ENCODE measurements around the gene SLC49A4.

Gene SLC49A4

GRCh38 chr3:122916580-122916979, 121.7 kb downstream of the SLC49A4 start:
- TF ChIP-seq GATA3 (IDR thresholded peaks at IDR 0.05; ENCODE audit: low read depth, low read length) (no peak), GATA2 (IDR thresholded peaks at IDR 0.05; ENCODE audit: low read depth, low read length) (no peak)

- TF ChIP-seq GATA3 (IDR thresholded peaks at IDR 0.05; ENCODE audit: low read depth, low read length), result no peak
- TF ChIP-seq GATA2 (IDR thresholded peaks at IDR 0.05; ENCODE audit: low read depth, low read length), result no peak
These were observed 122.5 kb downstream of the SLC49A4 start for GRCh38 chr3:122917412-122917811.

- TF ChIP-seq GATA2 (IDR thresholded peaks at IDR 0.05; ENCODE audit: low read depth, low read length) (no peak), GATA3 (IDR thresholded peaks at IDR 0.05; ENCODE audit: low read depth, low read length) (no peak)
These were observed 123.9 kb downstream of the SLC49A4 start for GRCh38 chr3:122918576-122919290.

GRCh38 chr3:122919291-122919610, 124.4 kb downstream of the SLC49A4 start:
- TF ChIP-seq GATA3 (IDR thresholded peaks at IDR 0.05; ENCODE audit: low read depth, low read length) (no peak), GATA2 (IDR thresholded peaks at IDR 0.05; ENCODE audit: low read depth, low read length) (no peak)

GRCh38 chr3:122920986-122921385, 126.1 kb downstream of the SLC49A4 start:
- TF ChIP-seq GATA2 (IDR thresholded peaks at IDR 0.05; ENCODE audit: low read depth, low read length) (no peak), GATA3 (IDR thresholded peaks at IDR 0.05; ENCODE audit: low read depth, low read length) (no peak)

GRCh38 chr3:122921791-122922651, 127.2 kb downstream of the SLC49A4 start:
- TF ChIP-seq GATA3 (IDR thresholded peaks at IDR 0.05; ENCODE audit: low read depth, low read length), result no peak
- TF ChIP-seq GATA2 (IDR thresholded peaks at IDR 0.05; ENCODE audit: low read depth, low read length), result no peak

GRCh38 chr3:122923611-122924010, 128.7 kb downstream of the SLC49A4 start:
- TF ChIP-seq GATA2 (IDR thresholded peaks at IDR 0.05; ENCODE audit: low read depth, low read length) (no peak), GATA3 (IDR thresholded peaks at IDR 0.05; ENCODE audit: low read depth, low read length) (no peak)

- TF ChIP-seq GATA3 (IDR thresholded peaks at IDR 0.05; ENCODE audit: low read depth, low read length), result no peak
- TF ChIP-seq GATA2 (IDR thresholded peaks at IDR 0.05; ENCODE audit: low read depth, low read length), result no peak
These were observed 129.2 kb downstream of the SLC49A4 start for GRCh38 chr3:122924056-122924455.

- TF ChIP-seq GATA2 (IDR thresholded peaks at IDR 0.05; ENCODE audit: low read depth, low read length) (no peak), GATA3 (IDR thresholded peaks at IDR 0.05; ENCODE audit: low read depth, low read length) (no peak)
These were observed 130.9 kb downstream of the SLC49A4 start for GRCh38 chr3:122925756-122926155.

- TF ChIP-seq GATA2 (IDR thresholded peaks at IDR 0.05; ENCODE audit: low read depth, low read length), result no peak
- TF ChIP-seq GATA3 (IDR thresholded peaks at IDR 0.05; ENCODE audit: low read depth, low read length), result no peak
These were observed 131.5 kb downstream of the SLC49A4 start for GRCh38 chr3:122926322-122926721.

- TF ChIP-seq GATA3 (IDR thresholded peaks at IDR 0.05; ENCODE audit: low read depth, low read length) (no peak), GATA2 (IDR thresholded peaks at IDR 0.05; ENCODE audit: low read depth, low read length) (no peak)
These were observed 131.9 kb downstream of the SLC49A4 start for GRCh38 chr3:122926811-122927210.

GRCh38 chr3:122927726-122928125, 132.9 kb downstream of the SLC49A4 start:
- TF ChIP-seq GATA3 (IDR thresholded peaks at IDR 0.05; ENCODE audit: low read depth, low read length) (no peak), GATA2 (IDR thresholded peaks at IDR 0.05; ENCODE audit: low read depth, low read length) (no peak)

- TF ChIP-seq GATA3 (IDR thresholded peaks at IDR 0.05; ENCODE audit: low read depth, low read length), result no peak
- no peak for TF ChIP-seq GATA2 (IDR thresholded peaks at IDR 0.05; ENCODE audit: low read depth, low read length)
These were observed 133.7 kb downstream of the SLC49A4 start for GRCh38 chr3:122928396-122929187.

All from SH-SY5Y (cell line).